ENCODE results near the gene LTBP2. TPM values are rescaled to one million over a fixed set of nuclear protein-coding genes. Genes with fewer than 3 reads are reported as not detected.

LTBP2 gene
- total and polyA plus RNA-seq, 2 of the 8 experiments (the other 6 are each of a cell fraction or from before 2014, with no cell fraction given): 0.48 to 0.89 TPM

DNA sequence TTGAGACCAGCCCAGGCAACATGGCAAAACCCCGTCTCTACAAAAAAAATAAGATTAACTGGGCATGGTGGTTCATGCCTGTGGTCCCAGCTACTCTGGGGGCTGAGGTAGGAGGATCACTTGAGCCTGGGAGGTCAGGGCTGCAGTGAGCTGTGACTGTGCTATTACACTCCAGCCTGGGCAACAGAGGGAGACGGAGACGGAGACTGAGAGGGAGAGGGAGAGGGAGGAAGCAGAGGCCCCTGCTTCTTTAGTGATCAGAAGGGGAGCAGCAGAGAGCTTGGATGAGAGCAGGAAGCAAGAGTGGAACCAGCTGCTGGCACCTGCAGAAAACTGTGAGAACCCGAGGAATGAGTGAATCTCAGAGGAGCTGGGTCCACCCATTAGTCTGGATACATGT, 72.5 kb downstream of the LTBP2 start (continued):
- TF ChIP-seq, protein P1, sequence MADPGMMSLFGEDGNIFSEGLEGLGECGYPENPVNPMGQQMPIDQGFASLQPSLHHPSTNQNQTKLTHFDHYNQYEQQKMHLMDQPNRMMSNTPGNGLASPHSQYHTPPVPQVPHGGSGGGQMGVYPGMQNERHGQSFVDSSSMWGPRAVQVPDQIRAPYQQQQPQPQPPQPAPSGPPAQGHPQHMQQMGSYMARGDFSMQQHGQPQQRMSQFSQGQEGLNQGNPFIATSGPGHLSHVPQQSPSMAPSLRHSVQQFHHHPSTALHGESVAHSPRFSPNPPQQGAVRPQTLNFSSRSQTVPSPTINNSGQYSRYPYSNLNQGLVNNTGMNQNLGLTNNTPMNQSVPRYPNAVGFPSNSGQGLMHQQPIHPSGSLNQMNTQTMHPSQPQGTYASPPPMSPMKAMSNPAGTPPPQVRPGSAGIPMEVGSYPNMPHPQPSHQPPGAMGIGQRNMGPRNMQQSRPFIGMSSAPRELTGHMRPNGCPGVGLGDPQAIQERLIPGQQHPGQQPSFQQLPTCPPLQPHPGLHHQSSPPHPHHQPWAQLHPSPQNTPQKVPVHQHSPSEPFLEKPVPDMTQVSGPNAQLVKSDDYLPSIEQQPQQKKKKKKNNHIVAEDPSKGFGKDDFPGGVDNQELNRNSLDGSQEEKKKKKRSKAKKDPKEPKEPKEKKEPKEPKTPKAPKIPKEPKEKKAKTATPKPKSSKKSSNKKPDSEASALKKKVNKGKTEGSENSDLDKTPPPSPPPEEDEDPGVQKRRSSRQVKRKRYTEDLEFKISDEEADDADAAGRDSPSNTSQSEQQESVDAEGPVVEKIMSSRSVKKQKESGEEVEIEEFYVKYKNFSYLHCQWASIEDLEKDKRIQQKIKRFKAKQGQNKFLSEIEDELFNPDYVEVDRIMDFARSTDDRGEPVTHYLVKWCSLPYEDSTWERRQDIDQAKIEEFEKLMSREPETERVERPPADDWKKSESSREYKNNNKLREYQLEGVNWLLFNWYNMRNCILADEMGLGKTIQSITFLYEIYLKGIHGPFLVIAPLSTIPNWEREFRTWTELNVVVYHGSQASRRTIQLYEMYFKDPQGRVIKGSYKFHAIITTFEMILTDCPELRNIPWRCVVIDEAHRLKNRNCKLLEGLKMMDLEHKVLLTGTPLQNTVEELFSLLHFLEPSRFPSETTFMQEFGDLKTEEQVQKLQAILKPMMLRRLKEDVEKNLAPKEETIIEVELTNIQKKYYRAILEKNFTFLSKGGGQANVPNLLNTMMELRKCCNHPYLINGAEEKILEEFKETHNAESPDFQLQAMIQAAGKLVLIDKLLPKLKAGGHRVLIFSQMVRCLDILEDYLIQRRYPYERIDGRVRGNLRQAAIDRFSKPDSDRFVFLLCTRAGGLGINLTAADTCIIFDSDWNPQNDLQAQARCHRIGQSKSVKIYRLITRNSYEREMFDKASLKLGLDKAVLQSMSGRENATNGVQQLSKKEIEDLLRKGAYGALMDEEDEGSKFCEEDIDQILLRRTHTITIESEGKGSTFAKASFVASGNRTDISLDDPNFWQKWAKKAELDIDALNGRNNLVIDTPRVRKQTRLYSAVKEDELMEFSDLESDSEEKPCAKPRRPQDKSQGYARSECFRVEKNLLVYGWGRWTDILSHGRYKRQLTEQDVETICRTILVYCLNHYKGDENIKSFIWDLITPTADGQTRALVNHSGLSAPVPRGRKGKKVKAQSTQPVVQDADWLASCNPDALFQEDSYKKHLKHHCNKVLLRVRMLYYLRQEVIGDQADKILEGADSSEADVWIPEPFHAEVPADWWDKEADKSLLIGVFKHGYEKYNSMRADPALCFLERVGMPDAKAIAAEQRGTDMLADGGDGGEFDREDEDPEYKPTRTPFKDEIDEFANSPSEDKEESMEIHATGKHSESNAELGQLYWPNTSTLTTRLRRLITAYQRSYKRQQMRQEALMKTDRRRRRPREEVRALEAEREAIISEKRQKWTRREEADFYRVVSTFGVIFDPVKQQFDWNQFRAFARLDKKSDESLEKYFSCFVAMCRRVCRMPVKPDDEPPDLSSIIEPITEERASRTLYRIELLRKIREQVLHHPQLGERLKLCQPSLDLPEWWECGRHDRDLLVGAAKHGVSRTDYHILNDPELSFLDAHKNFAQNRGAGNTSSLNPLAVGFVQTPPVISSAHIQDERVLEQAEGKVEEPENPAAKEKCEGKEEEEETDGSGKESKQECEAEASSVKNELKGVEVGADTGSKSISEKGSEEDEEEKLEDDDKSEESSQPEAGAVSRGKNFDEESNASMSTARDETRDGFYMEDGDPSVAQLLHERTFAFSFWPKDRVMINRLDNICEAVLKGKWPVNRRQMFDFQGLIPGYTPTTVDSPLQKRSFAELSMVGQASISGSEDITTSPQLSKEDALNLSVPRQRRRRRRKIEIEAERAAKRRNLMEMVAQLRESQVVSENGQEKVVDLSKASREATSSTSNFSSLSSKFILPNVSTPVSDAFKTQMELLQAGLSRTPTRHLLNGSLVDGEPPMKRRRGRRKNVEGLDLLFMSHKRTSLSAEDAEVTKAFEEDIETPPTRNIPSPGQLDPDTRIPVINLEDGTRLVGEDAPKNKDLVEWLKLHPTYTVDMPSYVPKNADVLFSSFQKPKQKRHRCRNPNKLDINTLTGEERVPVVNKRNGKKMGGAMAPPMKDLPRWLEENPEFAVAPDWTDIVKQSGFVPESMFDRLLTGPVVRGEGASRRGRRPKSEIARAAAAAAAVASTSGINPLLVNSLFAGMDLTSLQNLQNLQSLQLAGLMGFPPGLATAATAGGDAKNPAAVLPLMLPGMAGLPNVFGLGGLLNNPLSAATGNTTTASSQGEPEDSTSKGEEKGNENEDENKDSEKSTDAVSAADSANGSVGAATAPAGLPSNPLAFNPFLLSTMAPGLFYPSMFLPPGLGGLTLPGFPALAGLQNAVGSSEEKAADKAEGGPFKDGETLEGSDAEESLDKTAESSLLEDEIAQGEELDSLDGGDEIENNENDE (IDR thresholded peaks at IDR 0.05; ENCODE audit: insufficient replicate concordance, low read length): no peak
- TF ChIP-seq MAFK (IDR thresholded peaks at IDR 0.05; ENCODE audit: low read depth, low read length) (no peak), ZNF274 (IDR thresholded peaks at IDR 0.05; ENCODE audit: borderline replicate concordance, extremely low read depth, low read length) (no peak), JUN (IDR thresholded peaks at IDR 0.05; ENCODE audit: low read depth, low read length) (no peak), SAP30 (IDR thresholded peaks at IDR 0.05; ENCODE audit: insufficient read depth, insufficient replicate concordance, low read length) (no peak), TEAD4 (IDR thresholded peaks at IDR 0.05; ENCODE audit: low read depth, low read length) (no peak), HDAC6 (IDR thresholded peaks at IDR 0.05; ENCODE audit: low read depth, low read length) (no peak), EP300 (IDR thresholded peaks at IDR 0.05; ENCODE audit: borderline replicate concordance in 1 of 2, low read depth in 2 of 2, low read length in 2 of 2) (no peak)
- TF ChIP-seq, protein P2, sequence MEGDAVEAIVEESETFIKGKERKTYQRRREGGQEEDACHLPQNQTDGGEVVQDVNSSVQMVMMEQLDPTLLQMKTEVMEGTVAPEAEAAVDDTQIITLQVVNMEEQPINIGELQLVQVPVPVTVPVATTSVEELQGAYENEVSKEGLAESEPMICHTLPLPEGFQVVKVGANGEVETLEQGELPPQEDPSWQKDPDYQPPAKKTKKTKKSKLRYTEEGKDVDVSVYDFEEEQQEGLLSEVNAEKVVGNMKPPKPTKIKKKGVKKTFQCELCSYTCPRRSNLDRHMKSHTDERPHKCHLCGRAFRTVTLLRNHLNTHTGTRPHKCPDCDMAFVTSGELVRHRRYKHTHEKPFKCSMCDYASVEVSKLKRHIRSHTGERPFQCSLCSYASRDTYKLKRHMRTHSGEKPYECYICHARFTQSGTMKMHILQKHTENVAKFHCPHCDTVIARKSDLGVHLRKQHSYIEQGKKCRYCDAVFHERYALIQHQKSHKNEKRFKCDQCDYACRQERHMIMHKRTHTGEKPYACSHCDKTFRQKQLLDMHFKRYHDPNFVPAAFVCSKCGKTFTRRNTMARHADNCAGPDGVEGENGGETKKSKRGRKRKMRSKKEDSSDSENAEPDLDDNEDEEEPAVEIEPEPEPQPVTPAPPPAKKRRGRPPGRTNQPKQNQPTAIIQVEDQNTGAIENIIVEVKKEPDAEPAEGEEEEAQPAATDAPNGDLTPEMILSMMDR (IDR thresholded peaks at IDR 0.05; ENCODE audit: control extremely low read depth in 1 of 3, insufficient read depth in 1 of 3, low read depth in 1 of 3, low read length in 3 of 3): no peak

Data from H1 (cell line).